Duodenal mucosa (tissue), 2 donors: ENCODE data around the gene ATP8B4.
"Not testable (repeated sequence)": the region's sequence is repeated elsewhere in the genome, so short reads cannot be mapped to it uniquely, and the experiment has no call there.

Experiments
- H3K27ac ChIP-seq: one replicate; pipeline ENCODE4 v1.7.0; 2013; ENCODE audit warnings: low read depth, low read length
- H3K27me3 ChIP-seq, 2 donors: one replicate each; pipeline ENCODE4 v1.7.0; 2013; ENCODE audit warnings: low read length in 2 of 2, control low read depth in 1 of 2; ENCODE audit not compliant: insufficient read depth in 2 of 2, control insufficient read depth in 1 of 2
- H3K36me3 ChIP-seq, 2 donors: one replicate each; pipeline ENCODE4 v1.7.0; 2013; ENCODE audit warnings: low read length in 2 of 2, control low read depth in 1 of 2; ENCODE audit not compliant: insufficient read depth in 2 of 2, control insufficient read depth in 1 of 2
- H3K4me1 ChIP-seq, 2 donors: one replicate each; pipeline ENCODE4 v1.7.0; 2013; ENCODE audit warnings: low read length in 2 of 2, control low read depth in 1 of 2; ENCODE audit not compliant: insufficient read depth in 2 of 2, control insufficient read depth in 1 of 2
- H3K4me3 ChIP-seq, 2 donors: one replicate each; pipeline ENCODE4 v1.7.0; 2013; ENCODE audit warnings: low read length in 2 of 2, low read depth in 1 of 2
- H3K9ac ChIP-seq, 2 donors: one replicate each; pipeline ENCODE4 v1.7.0; 2013; ENCODE audit warnings: low read length in 2 of 2, low read depth in 1 of 2
- H3K9me3 ChIP-seq, 2 donors: one replicate each; pipeline ENCODE4 v1.7.0; 2013; ENCODE audit warnings: low read length in 2 of 2, control low read depth in 1 of 2; ENCODE audit not compliant: control insufficient read depth in 1 of 2

Gene ATP8B4, protein sequence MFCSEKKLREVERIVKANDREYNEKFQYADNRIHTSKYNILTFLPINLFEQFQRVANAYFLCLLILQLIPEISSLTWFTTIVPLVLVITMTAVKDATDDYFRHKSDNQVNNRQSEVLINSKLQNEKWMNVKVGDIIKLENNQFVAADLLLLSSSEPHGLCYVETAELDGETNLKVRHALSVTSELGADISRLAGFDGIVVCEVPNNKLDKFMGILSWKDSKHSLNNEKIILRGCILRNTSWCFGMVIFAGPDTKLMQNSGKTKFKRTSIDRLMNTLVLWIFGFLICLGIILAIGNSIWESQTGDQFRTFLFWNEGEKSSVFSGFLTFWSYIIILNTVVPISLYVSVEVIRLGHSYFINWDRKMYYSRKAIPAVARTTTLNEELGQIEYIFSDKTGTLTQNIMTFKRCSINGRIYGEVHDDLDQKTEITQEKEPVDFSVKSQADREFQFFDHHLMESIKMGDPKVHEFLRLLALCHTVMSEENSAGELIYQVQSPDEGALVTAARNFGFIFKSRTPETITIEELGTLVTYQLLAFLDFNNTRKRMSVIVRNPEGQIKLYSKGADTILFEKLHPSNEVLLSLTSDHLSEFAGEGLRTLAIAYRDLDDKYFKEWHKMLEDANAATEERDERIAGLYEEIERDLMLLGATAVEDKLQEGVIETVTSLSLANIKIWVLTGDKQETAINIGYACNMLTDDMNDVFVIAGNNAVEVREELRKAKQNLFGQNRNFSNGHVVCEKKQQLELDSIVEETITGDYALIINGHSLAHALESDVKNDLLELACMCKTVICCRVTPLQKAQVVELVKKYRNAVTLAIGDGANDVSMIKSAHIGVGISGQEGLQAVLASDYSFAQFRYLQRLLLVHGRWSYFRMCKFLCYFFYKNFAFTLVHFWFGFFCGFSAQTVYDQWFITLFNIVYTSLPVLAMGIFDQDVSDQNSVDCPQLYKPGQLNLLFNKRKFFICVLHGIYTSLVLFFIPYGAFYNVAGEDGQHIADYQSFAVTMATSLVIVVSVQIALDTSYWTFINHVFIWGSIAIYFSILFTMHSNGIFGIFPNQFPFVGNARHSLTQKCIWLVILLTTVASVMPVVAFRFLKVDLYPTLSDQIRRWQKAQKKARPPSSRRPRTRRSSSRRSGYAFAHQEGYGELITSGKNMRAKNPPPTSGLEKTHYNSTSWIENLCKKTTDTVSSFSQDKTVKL

DNA sequence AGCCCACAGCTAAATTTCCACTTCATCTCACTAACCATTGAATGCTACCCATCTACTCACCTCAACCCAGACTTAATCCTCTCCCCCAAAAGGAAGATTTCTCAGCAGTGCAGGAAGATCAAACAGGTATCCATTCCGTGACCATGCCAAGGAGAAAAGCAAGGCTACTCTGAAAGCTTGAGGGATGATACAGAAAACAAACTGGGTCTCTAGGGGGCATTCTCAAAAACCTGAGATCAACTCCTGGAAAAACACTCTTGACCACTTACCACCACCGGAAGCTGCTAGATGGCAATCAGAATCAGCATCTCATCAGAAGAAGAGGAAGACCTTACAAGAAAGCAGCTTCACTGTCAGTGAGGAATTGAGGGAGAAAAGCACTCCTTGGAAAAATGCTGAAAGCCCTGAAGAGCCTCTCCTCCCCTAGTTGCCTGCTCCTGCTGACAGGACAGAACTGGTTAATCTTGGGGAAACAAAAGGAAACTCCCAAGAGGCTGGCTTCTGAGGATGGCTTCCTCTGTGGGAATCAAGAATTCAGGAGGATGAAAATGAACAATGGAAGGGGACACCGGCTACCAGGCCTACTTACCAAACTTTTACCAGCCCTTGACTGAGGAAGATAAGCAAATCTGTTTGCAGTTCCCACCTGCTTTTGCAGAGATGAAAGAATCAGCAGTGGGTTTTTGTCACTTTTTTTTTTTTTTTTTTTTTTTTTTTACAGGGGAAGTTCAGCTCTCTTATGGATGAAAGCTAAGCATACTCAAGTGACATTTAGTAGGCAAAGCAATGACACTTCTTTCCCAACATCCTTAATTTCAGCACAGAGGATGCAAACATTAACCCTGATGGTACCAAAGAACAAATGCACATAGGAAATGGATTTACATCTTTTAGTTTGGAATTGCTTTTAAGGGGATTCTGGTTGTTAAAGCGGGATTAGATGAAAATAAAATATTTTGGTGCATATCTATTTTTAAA, at the start of gene ATP8B4:
Gene ATP8B4, minus strand, starts transcription at position 171 of the 978 bp plus-strand sequence. CDS start 12,267 bp downstream, outside the sequence.
- peaks cover 3 to 6% of the 10 kb centered on the region in 2 donors for H3K9me3 ChIP-seq
- no peaks in the 10 kb centered on the region for H3K4me1 ChIP-seq
- no peak within 1 kb of the TSS for H3K4me3 ChIP-seq
- H3K27me3 ChIP-seq, result no peaks in the 10 kb centered on the region
- no peak within 1 kb of the TSS for H3K27ac ChIP-seq
- no peaks in the 10 kb centered on the region for H3K36me3 ChIP-seq
- H3K9ac ChIP-seq, result no peak within 1 kb of the TSS

DNA sequence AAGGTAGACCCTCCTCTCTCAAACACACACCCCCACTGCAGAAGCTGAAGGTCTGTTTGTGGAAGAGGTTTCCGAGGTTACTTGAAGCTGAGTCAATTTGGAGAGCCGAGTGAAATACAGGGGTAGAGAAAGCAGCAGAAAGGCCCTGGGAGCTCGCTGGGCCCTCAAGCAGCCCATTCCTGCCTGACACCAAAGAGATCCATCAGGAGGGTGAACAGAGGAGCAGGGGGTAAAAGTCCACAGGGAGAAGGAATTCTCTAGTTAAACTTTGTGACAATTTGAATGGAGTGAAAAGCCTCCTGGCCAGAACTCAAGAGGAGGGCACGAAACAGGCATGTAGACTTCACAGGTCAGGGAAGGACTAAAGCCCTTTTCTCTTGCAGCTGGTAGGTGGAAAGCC, 49.3 kb upstream of the ATP8B4 start:
- Histone ChIP-seq H3K27me3 (no peaks in the 10 kb centered on the region), H3K9ac (no peak overlapping the region), H3K27ac (no peak overlapping the region), H3K9me3 (no peaks in the 10 kb centered on the region), H3K4me1 (no peaks in the 10 kb centered on the region), H3K4me3 (no peak overlapping the region), H3K36me3 (no peaks in the 10 kb centered on the region)

DNA sequence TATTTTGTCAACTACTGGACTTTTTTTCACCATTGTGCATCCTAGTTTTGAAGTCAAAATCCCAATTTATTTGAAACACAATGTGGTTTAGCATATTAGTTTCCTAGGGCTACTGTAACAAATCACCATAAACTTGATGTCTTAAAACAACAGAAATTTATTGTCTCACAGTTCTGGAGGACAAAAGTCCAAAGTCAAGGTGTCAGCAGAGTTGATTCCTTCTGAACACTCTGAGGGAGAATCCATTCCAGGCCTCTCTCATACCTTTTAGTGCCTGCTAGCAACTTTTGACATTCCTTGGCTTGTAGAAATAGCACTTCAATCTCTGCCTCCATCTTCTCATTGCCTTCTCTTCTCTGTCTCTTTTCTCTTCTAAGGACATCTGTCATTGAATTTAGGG, 48.1 kb upstream of the ATP8B4 start:
- H3K9ac ChIP-seq, result no peak overlapping the region
- no peaks in the 10 kb centered on the region for H3K27me3 ChIP-seq
- H3K9me3 ChIP-seq, result no peaks in the 10 kb centered on the region
- H3K4me3 ChIP-seq, result no peak overlapping the region
- no peaks in the 10 kb centered on the region for H3K4me1 ChIP-seq
- H3K36me3 ChIP-seq, result no peaks in the 10 kb centered on the region
- no peak overlapping the region for H3K27ac ChIP-seq

DNA sequence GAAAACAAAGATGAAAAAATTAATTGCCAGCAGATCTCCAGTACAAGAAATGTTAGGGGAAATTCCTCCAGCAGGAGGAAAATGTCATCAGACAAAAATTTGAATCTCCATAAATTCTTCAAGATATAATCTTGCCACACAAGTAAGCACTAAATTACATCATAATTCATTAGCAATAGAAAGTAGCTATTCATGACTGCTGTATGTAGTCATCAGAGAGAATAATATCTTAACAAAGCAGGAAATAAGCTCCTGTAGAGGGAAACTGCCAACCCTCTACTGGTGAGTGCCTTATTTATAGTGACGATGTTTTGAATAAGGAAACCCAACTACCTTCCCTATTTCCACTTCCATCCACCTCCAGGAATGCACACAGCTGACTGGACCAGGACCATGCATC, 47.2 kb upstream of the ATP8B4 start:
- H3K36me3 ChIP-seq, result no peaks in the 10 kb centered on the region
- H3K9ac ChIP-seq, result no peak overlapping the region
- no peak overlapping the region for H3K27ac ChIP-seq
- H3K9me3 ChIP-seq, result no peaks in the 10 kb centered on the region
- no peaks in the 10 kb centered on the region for H3K27me3 ChIP-seq
- H3K4me1 ChIP-seq, result no peaks in the 10 kb centered on the region
- no peak overlapping the region for H3K4me3 ChIP-seq

DNA sequence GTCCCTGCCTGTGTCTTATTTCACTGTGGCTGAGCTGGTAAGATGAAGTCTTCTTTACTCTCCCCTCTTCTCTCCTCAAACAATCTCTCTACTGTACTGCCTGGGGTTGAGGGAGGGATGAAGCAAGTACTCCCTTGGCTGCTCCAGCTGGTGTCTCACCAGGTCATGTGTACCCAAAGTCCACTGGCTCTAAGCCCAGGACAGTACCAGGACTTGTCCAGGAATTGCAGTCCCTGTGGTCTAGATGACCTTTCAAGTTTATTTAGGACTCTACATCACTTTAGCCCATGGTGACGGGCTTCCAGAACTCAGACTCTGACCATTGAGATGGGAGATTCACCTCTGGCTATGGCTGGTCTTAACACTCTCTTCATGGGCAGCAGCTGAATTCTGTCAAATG, 45.4 kb upstream of the ATP8B4 start:
- no peaks in the 10 kb centered on the region for H3K9me3 ChIP-seq
- no peaks in the 10 kb centered on the region for H3K36me3 ChIP-seq
- no peaks in the 10 kb centered on the region for H3K27me3 ChIP-seq
- no peak overlapping the region for H3K27ac ChIP-seq
- no peak overlapping the region for H3K4me3 ChIP-seq
- H3K9ac ChIP-seq, result no peak overlapping the region
- no peaks in the 10 kb centered on the region for H3K4me1 ChIP-seq

- no peaks in the 10 kb centered on the region for H3K4me1 ChIP-seq
- H3K9me3 ChIP-seq, result no peaks in the 10 kb centered on the region
- H3K9ac ChIP-seq, result no peak overlapping the region
- no peak overlapping the region for H3K4me3 ChIP-seq
- no peak overlapping the region for H3K27ac ChIP-seq
- no peaks in the 10 kb centered on the region for H3K36me3 ChIP-seq
- no peaks in the 10 kb centered on the region for H3K27me3 ChIP-seq
Measured at GRCh38 chr15:50163719-50164410, 44.8 kb upstream of the ATP8B4 start.

- Histone ChIP-seq H3K27ac (no peak overlapping the region), H3K9me3 (no peaks in the 10 kb centered on the region), H3K4me3 (no peak overlapping the region)
Measured at GRCh38 chr15:50162969-50163718, 44.1 kb upstream of the ATP8B4 start.

GRCh38 chr15:50158236-50158635, 39.2 kb upstream of the ATP8B4 start:
- H3K4me3 ChIP-seq, H3K27ac ChIP-seq, H3K36me3 ChIP-seq, H3K27me3 ChIP-seq, H3K4me1 ChIP-seq, H3K9ac ChIP-seq, H3K9me3 ChIP-seq: not testable (repeated sequence)

More at GRCh38 chr15:50162969-50163718, 44.1 kb upstream of the ATP8B4 start:
- Histone ChIP-seq H3K4me1 (no peaks in the 10 kb centered on the region), H3K27me3 (no peaks in the 10 kb centered on the region), H3K36me3 (no peaks in the 10 kb centered on the region), H3K9ac (no peak overlapping the region)
